ENCODE results near the gene ZNF691. TPM values are rescaled to one million over a fixed set of nuclear protein-coding genes. Genes with fewer than 3 reads are reported as not detected.
"Not testable (repeated sequence)": the region's sequence is repeated elsewhere in the genome, so short reads cannot be mapped to it uniquely, and the experiment has no call there.

Gene ZNF691
- total and polyA plus RNA-seq, 3 donors from 2014 or later, result 12.9 to 17.3 (median 16.7) TPM

GRCh38 chr1:42851420-42851819, 5.0 kb downstream of the ZNF691 start:
- Histone ChIP-seq H3K27me3 (no peaks in the 10 kb centered on the region), H3K4me1 (peaks cover 3% of the 10 kb centered on the region), H3K36me3 (ENCODE audit: low read depth, missing control alignments) (no peaks in the 10 kb centered on the region), H3K9me3 (no peaks in the 10 kb centered on the region), H3K4me3 (no peak overlapping the region), H3K27ac (no peak overlapping the region)
- TF ChIP-seq CTCF (IDR thresholded peaks at IDR 0.05), result no peak
- no peak for TF ChIP-seq POLR2A (IDR thresholded peaks at IDR 0.05)
- intact Hi-C loops (cut with DNase I; ENCODE audit: low total_unique reads), result no loop called here
- 97 to 100% methylated on average over 8 to 15 of the region's 15 CpGs for WGBS, 2 donors
- no peak for DNase-seq

DNA sequence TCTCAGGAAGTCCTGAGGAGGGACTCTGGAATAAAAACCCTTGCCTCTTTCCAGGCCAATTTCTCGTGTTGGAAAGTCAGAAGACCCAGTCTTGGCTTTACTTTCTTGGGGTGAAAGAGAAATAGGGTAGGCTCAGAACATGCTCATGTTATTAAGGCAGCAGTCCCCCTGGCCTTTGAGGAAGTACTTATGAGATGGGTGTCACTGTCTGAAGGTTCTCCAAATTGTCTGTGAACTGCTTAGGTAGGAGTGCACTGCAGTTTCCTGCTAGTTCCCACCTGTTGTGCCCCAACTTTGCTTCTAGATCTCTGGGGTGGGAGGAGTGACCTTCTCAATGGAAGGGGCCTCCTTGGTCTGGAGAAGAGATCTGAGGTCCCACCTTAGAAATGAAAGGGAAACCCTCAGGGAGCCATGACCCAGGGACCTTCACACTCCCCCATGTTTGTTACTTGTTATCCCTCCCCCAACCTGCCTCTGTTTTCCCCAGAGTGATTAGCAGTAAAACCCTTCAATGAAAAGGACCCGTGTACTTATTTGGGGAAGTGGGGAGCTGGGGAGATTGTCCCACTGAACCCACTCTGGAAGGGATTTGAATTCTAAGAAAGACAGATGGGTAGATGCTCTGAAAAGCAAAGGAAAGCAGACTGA, 5.7 kb downstream of the ZNF691 start:
- WGBS, 2 donors, result 86 to 87% methylated on average over 2 of the region's 2 CpGs
- Histone ChIP-seq H3K27me3 (no peaks in the 10 kb centered on the region), H3K27ac (no peak overlapping the region), H3K9me3 (no peaks in the 10 kb centered on the region), H3K36me3 (ENCODE audit: low read depth, missing control alignments) (no peaks in the 10 kb centered on the region), H3K4me3 (no peak overlapping the region), H3K4me1 (peaks cover 3% of the 10 kb centered on the region)
- TF ChIP-seq CTCF (IDR thresholded peaks at IDR 0.05) (no peak), POLR2A (IDR thresholded peaks at IDR 0.05) (no peak)
- intact Hi-C loops (cut with DNase I; ENCODE audit: low total_unique reads), result no loop called here
- no peak for DNase-seq

GRCh38 chr1:42852608-42852980, 6.2 kb downstream of the ZNF691 start:
- DNase-seq, result no peak
- intact Hi-C loops (cut with DNase I; ENCODE audit: low total_unique reads), result no loop called here
- Histone ChIP-seq H3K4me3 (no peak overlapping the region), H3K4me1 (no peaks in the 10 kb centered on the region), H3K27me3 (no peaks in the 10 kb centered on the region), H3K27ac (no peak overlapping the region), H3K36me3 (ENCODE audit: low read depth, missing control alignments) (no peaks in the 10 kb centered on the region), H3K9me3 (no peaks in the 10 kb centered on the region)
- WGBS, 2 donors, result 45 to 47% methylated on average over 2 of the region's 2 CpGs
- no peak for TF ChIP-seq POLR2A (IDR thresholded peaks at IDR 0.05)
- TF ChIP-seq CTCF (IDR thresholded peaks at IDR 0.05), result no peak

DNA sequence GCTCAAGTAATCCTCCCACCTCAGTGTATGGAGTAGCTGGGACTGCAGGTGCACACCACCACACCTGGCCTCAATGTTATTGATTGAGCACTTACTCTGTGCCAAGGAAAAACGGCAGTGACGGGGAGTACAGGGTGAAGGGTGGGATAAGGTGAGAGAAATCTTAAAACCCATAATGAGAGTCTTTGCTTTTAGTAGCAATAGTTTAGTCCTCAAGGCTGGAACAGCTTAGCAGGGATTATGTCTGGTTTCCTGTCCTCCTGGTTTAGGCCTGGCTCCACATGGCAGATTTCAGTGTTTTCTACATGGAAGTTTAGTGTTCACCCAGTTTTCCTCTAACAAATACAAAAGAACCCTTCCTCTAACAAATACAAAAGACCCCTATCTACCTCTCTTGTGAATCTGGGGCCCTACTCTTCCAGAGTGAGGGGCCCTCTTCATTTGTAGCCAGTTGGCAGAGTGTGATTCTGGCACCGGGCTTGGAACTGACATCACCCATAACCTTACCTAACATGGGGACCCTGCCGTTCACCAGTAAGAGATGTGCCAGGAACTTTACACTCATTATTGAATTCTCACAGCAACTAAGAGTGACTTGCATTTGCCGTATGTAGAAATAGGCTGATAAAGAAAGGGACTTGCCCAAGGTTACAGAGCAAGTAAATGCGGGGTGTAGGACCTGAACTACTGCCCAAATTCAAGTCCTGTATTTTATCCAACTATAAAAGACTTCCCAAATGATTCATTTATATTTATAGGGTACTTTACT, 6.9 kb downstream of the ZNF691 start:
- no peak overlapping the region for H3K4me3 ChIP-seq
- TF ChIP-seq POLR2A (IDR thresholded peaks at IDR 0.05) (no peak), CTCF (IDR thresholded peaks at IDR 0.05) (no peak)
- intact Hi-C loops (cut with DNase I; ENCODE audit: low total_unique reads), result no loop called here
- no peaks in the 10 kb centered on the region for H3K36me3 ChIP-seq (ENCODE audit: low read depth, missing control alignments)
- H3K9me3 ChIP-seq, result no peaks in the 10 kb centered on the region
- H3K27me3 ChIP-seq, result no peaks in the 10 kb centered on the region
- WGBS, 2 donors, result 69 to 79% methylated on average over 6 of the region's 6 CpGs
- no peak overlapping the region for H3K27ac ChIP-seq
- H3K4me1 ChIP-seq, result no peaks in the 10 kb centered on the region
- DNase-seq, result no peak

DNA sequence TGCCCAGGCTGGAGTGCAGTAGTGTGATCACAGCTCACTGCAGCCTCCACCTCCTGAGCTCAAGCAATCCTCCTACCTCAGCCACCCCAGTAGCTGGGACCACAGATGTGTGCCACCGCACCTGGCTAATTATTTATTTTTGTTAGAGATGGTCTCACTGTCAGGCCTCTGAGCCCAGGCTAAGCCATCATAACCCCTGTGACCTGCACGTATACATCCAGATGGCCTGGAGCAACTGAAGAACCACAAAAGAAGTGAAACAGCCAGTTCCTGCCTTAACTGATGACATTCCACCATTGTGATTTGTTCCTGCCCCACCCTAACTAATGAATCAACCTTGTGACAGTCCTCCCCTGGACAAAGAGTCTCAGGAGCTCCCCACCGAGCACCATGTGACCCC, 10.1 kb downstream of the ZNF691 start:
- DNase-seq; H3K27ac ChIP-seq; H3K9me3 ChIP-seq; H3K36me3 ChIP-seq (ENCODE audit: low read depth, missing control alignments); intact Hi-C loops (cut with DNase I; ENCODE audit: low total_unique reads); H3K4me1 ChIP-seq; H3K4me3 ChIP-seq; H3K27me3 ChIP-seq: not testable (repeated sequence)
- 84 to 88% methylated on average over 3 of the region's 3 CpGs for WGBS, 2 donors

DNA sequence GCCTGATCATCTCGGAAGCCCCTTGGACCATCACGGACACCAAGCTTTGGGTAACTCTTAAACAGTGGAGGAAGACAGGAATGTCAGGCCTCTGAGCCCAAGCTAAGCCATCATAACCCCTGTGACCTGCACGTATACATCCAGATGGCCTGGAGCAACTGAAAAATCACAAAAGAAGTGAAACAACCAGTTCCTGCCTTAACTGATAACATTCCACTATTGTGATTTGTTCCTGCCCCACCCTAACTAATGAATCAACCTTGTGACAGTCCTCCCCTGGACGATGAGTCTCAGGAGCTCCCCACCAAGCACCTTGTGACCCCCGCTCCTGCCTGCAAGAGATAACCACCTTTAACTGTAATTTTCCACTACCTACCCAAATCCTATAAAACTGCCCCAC, 13.0 kb downstream of the ZNF691 start:
- DNase-seq; H3K36me3 ChIP-seq (ENCODE audit: low read depth, missing control alignments); H3K27ac ChIP-seq; H3K4me3 ChIP-seq; intact Hi-C loops (cut with DNase I; ENCODE audit: low total_unique reads); H3K27me3 ChIP-seq; H3K4me1 ChIP-seq; H3K9me3 ChIP-seq: not testable (repeated sequence)
- WGBS, 2 donors, result 85 to 91% methylated on average over 5 of the region's 5 CpGs

Data from testis (tissue), 3 donors.